SU-DHL-6 (cell line): ENCODE results near the gene HDGFL2.

Experiments
- H2AFZ ChIP-seq: fragments of 200-600 bp; sonication (generic); 2 replicates; pipeline ENCODE4 v1.6.1; 2014; ENCODE audit warnings: low read depth, mild to moderate bottlenecking, moderate library complexity, mixed read lengths, antibody characterized with exemption, low read length; ENCODE audit not compliant: severe bottlenecking
- H3F3A ChIP-seq: fragments of 200-600 bp; shearing (Covaris generic); 2 replicates; pipeline ENCODE4 v1.6.0; 2016; ENCODE audit warnings: antibody characterized with exemption, mild to moderate bottlenecking; ENCODE audit not compliant: insufficient read depth
- H3K27ac ChIP-seq: fragments of 200-600 bp; sonication (generic); 2 replicates; pipeline ENCODE4 v1.5.1; 2016; ENCODE audit warnings: low read depth, mild to moderate bottlenecking, low read length, moderate library complexity, mixed read lengths
- H3K27me3 ChIP-seq: fragments of 200-600 bp; sonication (generic), shearing (Covaris generic); 2 replicates; pipeline ENCODE4 v1.6.0; 2014; ENCODE audit warnings: mild to moderate bottlenecking, low read length
- H3K36me3 ChIP-seq: fragments of 200-600 bp; sonication (generic); 2 replicates; pipeline ENCODE4 v1.6.1; 2014; ENCODE audit warnings: mild to moderate bottlenecking, low read length, mixed read lengths
- H3K4me2 ChIP-seq: fragments of 300-600, 200-600 bp; shearing (Covaris generic), sonication (generic); 2 replicates; pipeline ENCODE4 v1.6.0; 2014; ENCODE audit warnings: low read length, low read depth, mild to moderate bottlenecking; ENCODE audit not compliant: poor library complexity, severe bottlenecking
- H3K4me3 ChIP-seq: fragments of 200-600 bp; sonication (generic); 2 replicates; pipeline ENCODE4 v1.5.1; 2014; ENCODE audit warnings: antibody characterized with exemption, low read length, mild to moderate bottlenecking, mixed read lengths; ENCODE audit not compliant: insufficient read depth, poor library complexity, severe bottlenecking
- H3K79me2 ChIP-seq: fragments of 200-600 bp; sonication (generic); 2 replicates; pipeline ENCODE4 v1.6.1; 2014; ENCODE audit warnings: mild to moderate bottlenecking, low read length, moderate library complexity; ENCODE audit not compliant: insufficient read depth
- H3K9ac ChIP-seq: fragments of 200-600 bp; sonication (generic); 2 replicates; pipeline ENCODE4 v1.7.0; 2014; ENCODE audit warnings: mild to moderate bottlenecking, low read length
- H3K9me2 ChIP-seq: fragments of 200-600 bp; sonication (generic); replicated peaks from 2 replicates; pipeline ENCODE4 v1.6.1; 2014; ENCODE audit warnings: low read length; ENCODE audit not compliant: insufficient read depth
- H3K9me3 ChIP-seq: fragments of 200-600 bp; sonication (generic); 2 replicates; pipeline ENCODE4 v1.6.1; 2014; ENCODE audit warnings: low read length, mixed read lengths; ENCODE audit not compliant: insufficient read depth
- H4K20me1 ChIP-seq: fragments of 200-600 bp; sonication (generic); 2 replicates; pipeline ENCODE4 v1.6.1; 2014; ENCODE audit warnings: low read depth, mild to moderate bottlenecking, antibody characterized with exemption, low read length, moderate library complexity, mixed read lengths
- EZH2phosphoT487 ChIP-seq: fragments of 200-600 bp; sonication (generic), shearing (Covaris generic); conservative IDR thresholded peaks from 2 replicates; pipeline ENCODE4 v1.6.1; 2018; ENCODE audit warnings: mild to moderate bottlenecking, antibody characterized with exemption, low read length, moderate library complexity, mixed read lengths
- TF ChIP-seq, protein P1 (sequence below): fragments of 200-600 bp; sonication (generic); IDR thresholded peaks from one replicate; pipeline ENCODE4 v1.5.1; 2017; ENCODE audit warnings: antibody characterized with exemption, mild to moderate bottlenecking, low read length, moderate library complexity; ENCODE audit not compliant: insufficient read depth, poor library complexity, severe bottlenecking

HDGFL2 gene

GRCh38 chr19:4487572-4487971 is 15.5 kb downstream of the HDGFL2 start:
- no peak for TF ChIP-seq EZH2phosphoT487
- TF ChIP-seq, protein P1, sequence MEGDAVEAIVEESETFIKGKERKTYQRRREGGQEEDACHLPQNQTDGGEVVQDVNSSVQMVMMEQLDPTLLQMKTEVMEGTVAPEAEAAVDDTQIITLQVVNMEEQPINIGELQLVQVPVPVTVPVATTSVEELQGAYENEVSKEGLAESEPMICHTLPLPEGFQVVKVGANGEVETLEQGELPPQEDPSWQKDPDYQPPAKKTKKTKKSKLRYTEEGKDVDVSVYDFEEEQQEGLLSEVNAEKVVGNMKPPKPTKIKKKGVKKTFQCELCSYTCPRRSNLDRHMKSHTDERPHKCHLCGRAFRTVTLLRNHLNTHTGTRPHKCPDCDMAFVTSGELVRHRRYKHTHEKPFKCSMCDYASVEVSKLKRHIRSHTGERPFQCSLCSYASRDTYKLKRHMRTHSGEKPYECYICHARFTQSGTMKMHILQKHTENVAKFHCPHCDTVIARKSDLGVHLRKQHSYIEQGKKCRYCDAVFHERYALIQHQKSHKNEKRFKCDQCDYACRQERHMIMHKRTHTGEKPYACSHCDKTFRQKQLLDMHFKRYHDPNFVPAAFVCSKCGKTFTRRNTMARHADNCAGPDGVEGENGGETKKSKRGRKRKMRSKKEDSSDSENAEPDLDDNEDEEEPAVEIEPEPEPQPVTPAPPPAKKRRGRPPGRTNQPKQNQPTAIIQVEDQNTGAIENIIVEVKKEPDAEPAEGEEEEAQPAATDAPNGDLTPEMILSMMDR, result no peak
- Histone ChIP-seq H3K36me3 (no peaks in the 10 kb centered on the region), H3K9ac (no peak overlapping the region), H3K27me3 (no peaks in the 10 kb centered on the region), H3K9me3 (no peaks in the 10 kb centered on the region), H3K4me3 (no peak overlapping the region), H2AFZ (no peak overlapping the region), H3K4me2 (no peak overlapping the region), H4K20me1 (no peaks in the 10 kb centered on the region), H3K79me2 (no peaks in the 10 kb centered on the region), H3K9me2 (no peaks in the 10 kb centered on the region), H3F3A (no peaks in the 10 kb centered on the region), H3K27ac (no peak overlapping the region)

DNA sequence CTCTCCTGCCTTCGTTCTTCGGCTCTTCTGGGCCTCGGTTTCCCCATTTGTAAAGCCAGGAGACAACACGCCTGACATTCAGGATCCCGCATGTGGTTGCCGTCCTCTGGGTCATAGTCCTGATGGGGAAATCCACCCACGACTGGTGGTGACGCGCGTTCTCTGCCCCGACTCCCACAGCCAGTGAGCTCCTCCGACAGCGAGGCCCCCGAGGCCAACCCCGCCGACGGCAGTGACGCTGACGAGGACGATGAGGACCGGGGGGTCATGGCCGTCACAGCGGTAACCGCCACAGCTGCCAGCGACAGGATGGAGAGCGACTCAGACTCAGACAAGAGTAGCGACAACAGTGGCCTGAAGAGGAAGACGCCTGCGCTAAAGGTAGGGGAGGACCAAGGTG is 16.4 kb downstream of the HDGFL2 start:
- Histone ChIP-seq H3K9ac (no peak overlapping the region), H3K9me3 (no peaks in the 10 kb centered on the region), H3K27me3 (no peaks in the 10 kb centered on the region), H3K36me3 (no peaks in the 10 kb centered on the region), H3K9me2 (no peaks in the 10 kb centered on the region), H3K4me3 (no peak overlapping the region), H4K20me1 (no peaks in the 10 kb centered on the region), H3F3A (no peaks in the 10 kb centered on the region), H2AFZ (no peak overlapping the region), H3K79me2 (no peaks in the 10 kb centered on the region), H3K27ac (no peak overlapping the region), H3K4me2 (no peak overlapping the region)
- TF ChIP-seq, protein P1, result no peak
- no peak for TF ChIP-seq EZH2phosphoT487

DNA sequence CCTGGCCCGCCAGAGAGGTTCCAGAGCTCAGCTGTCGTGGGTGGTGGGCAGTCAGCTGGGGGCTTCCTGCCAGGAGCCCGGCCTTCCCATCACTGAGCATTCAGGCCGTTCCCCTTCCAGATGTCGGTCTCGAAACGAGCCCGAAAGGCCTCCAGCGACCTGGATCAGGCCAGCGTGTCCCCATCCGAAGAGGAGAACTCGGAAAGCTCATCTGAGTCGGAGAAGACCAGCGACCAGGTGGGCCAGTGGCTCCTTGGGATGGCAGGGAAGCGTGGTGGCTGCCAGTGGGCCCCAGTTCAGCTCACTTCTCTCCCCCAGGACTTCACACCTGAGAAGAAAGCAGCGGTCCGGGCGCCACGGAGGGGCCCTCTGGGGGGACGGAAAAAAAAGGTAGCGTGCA is 19.3 kb downstream of the HDGFL2 start:
- Histone ChIP-seq H3K4me2 (no peak overlapping the region), H3K36me3 (no peaks in the 10 kb centered on the region), H4K20me1 (no peaks in the 10 kb centered on the region)

More for the DNA sequence above, 19.3 kb downstream of the HDGFL2 start:
- Histone ChIP-seq H3K79me2 (no peaks in the 10 kb centered on the region), H3K27me3 (no peaks in the 10 kb centered on the region), H3K9me3 (no peaks in the 10 kb centered on the region), H3K9ac (no peak overlapping the region), H3K9me2 (no peaks in the 10 kb centered on the region), H3K4me3 (no peak overlapping the region), H2AFZ (no peak overlapping the region), H3K27ac (no peak overlapping the region), H3F3A (no peaks in the 10 kb centered on the region)
- TF ChIP-seq, protein P1, result no peak
- TF ChIP-seq EZH2phosphoT487, result no peak
